ENCODE data around the gene FAM135A.

The FAM135A gene

DNA sequence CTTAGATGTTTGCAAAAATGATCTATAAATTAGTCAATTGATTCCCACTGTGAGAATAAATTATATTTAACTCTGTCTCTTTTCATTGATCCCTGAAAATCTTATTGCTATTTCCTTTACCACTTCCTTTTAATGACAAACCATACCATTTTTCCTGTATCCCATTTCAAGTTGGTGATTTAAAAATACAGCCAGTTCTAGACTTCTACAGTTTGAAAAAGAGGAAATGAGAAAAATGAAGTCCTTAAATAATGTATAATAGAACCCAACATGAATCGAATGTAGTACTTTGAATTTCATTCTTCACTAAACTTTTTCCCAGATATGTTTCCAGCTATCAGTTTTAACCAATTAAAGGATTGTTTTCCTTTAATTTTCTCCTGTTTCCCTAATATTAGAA, 124.0 kb downstream of the FAM135A start:
- TF ChIP-seq SIN3A (IDR thresholded peaks at IDR 0.05; ENCODE audit: borderline replicate concordance, insufficient read depth, low read length): no peak
- no peak for TF ChIP-seq POLR2AphosphoS5 (IDR thresholded peaks at IDR 0.05; ENCODE audit: low read depth, low read length)
- no peak for TF ChIP-seq FOXP2 (optimal IDR thresholded peaks at IDR 0.05; ENCODE audit: borderline replicate concordance, extremely low read depth, extremely low read length, insufficient read depth)
- TF ChIP-seq REST (IDR thresholded peaks at IDR 0.05; ENCODE audit: insufficient read depth in 1 of 2, low read depth in 2 of 2, low read length in 2 of 2): no peak
- TF ChIP-seq TAF1 (IDR thresholded peaks at IDR 0.05; ENCODE audit: borderline replicate concordance, insufficient read depth, low read length): no peak

DNA sequence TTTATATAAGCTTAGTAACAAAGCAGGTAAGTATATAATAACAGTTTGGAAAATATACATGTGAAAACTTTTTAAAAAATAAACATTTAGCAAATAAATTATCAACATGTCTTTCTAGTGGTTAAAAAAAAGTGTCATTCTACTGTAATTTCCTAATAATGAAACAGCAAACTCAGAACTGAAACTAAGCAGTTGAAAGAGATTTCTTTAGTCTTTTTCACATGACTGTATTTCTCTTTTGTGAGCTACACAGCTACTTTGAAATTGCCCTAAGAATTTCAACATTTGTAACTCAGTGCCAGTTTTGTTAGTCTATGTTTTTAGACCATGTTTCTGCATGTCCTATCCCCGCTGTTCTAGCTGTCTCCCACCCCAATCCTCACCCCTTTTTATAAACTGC, 125.1 kb downstream of the FAM135A start:
- TF ChIP-seq POLR2AphosphoS5 (IDR thresholded peaks at IDR 0.05; ENCODE audit: low read depth, low read length): no peak
- TF ChIP-seq FOXP2 (optimal IDR thresholded peaks at IDR 0.05; ENCODE audit: borderline replicate concordance, extremely low read depth, extremely low read length, insufficient read depth): no peak
- TF ChIP-seq SIN3A (IDR thresholded peaks at IDR 0.05; ENCODE audit: borderline replicate concordance, insufficient read depth, low read length): no peak
- no peak for TF ChIP-seq TAF1 (IDR thresholded peaks at IDR 0.05; ENCODE audit: borderline replicate concordance, insufficient read depth, low read length)
- no peak for TF ChIP-seq REST (IDR thresholded peaks at IDR 0.05; ENCODE audit: insufficient read depth in 1 of 2, low read depth in 2 of 2, low read length in 2 of 2)

GRCh38 chr6:70547313-70547712, 134.0 kb downstream of the FAM135A start:
- TF ChIP-seq POLR2AphosphoS5 (IDR thresholded peaks at IDR 0.05; ENCODE audit: low read depth, low read length): no peak
- TF ChIP-seq FOXP2 (optimal IDR thresholded peaks at IDR 0.05; ENCODE audit: borderline replicate concordance, extremely low read depth, extremely low read length, insufficient read depth): no peak
- TF ChIP-seq REST (IDR thresholded peaks at IDR 0.05; ENCODE audit: insufficient read depth in 1 of 2, low read depth in 2 of 2, low read length in 2 of 2): no peak
- TF ChIP-seq TAF1 (IDR thresholded peaks at IDR 0.05; ENCODE audit: borderline replicate concordance, insufficient read depth, low read length): no peak
- no peak for TF ChIP-seq SIN3A (IDR thresholded peaks at IDR 0.05; ENCODE audit: borderline replicate concordance, insufficient read depth, low read length)

DNA sequence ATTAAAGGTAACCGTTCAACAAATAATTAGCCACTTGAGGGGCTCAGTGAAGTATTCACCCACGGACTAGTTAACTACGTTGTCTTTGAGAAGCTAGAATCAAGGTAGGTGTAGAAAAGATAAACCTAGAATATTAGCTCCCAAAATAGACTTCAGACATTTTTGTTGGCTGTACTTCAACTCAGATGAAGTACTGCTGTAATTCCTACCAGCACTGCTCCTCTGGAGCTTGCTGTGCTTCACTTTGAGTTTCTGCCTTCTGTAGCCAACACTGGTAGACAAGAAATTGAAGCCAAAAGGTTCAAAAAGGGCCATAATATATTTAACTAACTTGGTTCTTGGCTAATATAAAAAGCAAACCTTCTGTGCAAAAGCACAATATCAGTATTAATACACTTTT, 134.6 kb downstream of the FAM135A start:
- TF ChIP-seq FOXP2 (optimal IDR thresholded peaks at IDR 0.05; ENCODE audit: borderline replicate concordance, extremely low read depth, extremely low read length, insufficient read depth): no peak
- no peak for TF ChIP-seq SIN3A (IDR thresholded peaks at IDR 0.05; ENCODE audit: borderline replicate concordance, insufficient read depth, low read length)
- TF ChIP-seq TAF1 (IDR thresholded peaks at IDR 0.05; ENCODE audit: borderline replicate concordance, insufficient read depth, low read length): no peak
- TF ChIP-seq POLR2AphosphoS5 (IDR thresholded peaks at IDR 0.05; ENCODE audit: low read depth, low read length): no peak
- no peak for TF ChIP-seq REST (IDR thresholded peaks at IDR 0.05; ENCODE audit: insufficient read depth in 1 of 2, low read depth in 2 of 2, low read length in 2 of 2)

DNA sequence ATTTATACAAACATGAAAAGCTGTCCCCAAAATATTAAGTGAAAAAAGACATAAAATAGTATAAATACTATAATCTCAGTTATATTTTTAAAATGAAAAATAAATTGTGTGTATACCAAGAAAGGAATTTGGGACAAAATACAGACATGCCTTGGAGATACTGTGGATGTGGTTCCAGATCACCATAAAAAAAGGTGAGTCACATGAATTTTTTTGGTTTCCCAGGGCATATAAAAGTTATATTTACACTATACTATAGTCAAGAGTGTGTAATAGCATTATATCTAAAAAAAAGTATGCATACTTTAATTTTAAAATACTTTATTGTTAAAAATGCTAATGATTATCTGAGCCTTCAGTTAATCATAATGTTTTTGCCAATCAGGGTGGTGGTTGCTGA, 136.0 kb downstream of the FAM135A start:
- no peak for TF ChIP-seq REST (IDR thresholded peaks at IDR 0.05; ENCODE audit: insufficient read depth in 1 of 2, low read depth in 2 of 2, low read length in 2 of 2)
- no peak for TF ChIP-seq POLR2AphosphoS5 (IDR thresholded peaks at IDR 0.05; ENCODE audit: low read depth, low read length)
- TF ChIP-seq FOXP2 (optimal IDR thresholded peaks at IDR 0.05; ENCODE audit: borderline replicate concordance, extremely low read depth, extremely low read length, insufficient read depth): no peak
- no peak for TF ChIP-seq SIN3A (IDR thresholded peaks at IDR 0.05; ENCODE audit: borderline replicate concordance, insufficient read depth, low read length)
- TF ChIP-seq TAF1 (IDR thresholded peaks at IDR 0.05; ENCODE audit: borderline replicate concordance, insufficient read depth, low read length): no peak
